ENCODE results near the gene CABP4.
"Not testable (repeated sequence)": the region's sequence is repeated elsewhere in the genome, so short reads cannot be mapped to it uniquely, and the experiment has no call there.

Gene CABP4

GRCh38 chr11:67419325-67420049, 35.7 kb upstream of the CABP4 start:
- DNase-seq, result no peak

- DNase-seq, result no peak
Observed at GRCh38 chr11:67420147-67420645, 35.0 kb upstream of the CABP4 start.

DNA sequence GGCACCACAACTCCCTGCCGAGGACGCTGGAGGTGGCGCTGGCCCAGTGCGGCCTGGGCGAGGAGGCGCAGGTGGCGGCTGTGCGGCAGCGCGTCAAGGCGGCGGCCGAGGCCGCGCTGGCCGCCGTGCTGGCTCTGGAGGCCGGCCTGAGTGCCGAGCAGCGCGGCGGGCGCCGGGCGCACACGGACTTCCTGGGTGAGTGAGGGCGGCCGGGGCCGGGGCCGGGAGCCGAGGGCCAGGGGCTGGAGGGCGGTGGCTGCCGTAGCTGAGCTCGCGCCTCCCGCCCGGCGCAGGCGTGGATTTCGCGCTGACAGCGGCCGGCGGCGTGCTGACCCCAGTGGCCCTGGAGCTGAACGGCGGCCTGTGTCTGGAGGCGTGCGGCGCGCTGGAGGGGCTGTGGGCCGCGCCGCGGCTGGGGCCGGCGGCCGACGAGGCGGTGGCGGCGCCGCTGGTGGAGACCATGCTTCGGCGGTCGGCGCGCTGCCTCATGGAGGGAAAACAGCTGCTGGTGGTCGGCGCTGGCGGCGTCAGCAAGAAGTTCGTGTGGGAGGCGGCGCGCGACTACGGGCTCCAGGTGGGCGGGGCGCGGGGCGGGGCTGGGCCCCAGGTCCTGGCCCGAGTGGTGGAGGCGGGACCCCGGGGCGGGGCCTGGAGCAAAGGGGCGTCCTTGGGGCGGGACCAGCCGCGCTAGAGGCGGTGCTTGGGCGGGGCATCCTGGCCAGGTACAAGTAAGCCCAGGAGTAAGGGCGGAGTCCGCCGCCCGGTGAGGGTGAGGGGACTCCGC, 34.3 kb upstream of the CABP4 start:
- peak; percentile 89 to 90 for DNase-seq

DNA sequence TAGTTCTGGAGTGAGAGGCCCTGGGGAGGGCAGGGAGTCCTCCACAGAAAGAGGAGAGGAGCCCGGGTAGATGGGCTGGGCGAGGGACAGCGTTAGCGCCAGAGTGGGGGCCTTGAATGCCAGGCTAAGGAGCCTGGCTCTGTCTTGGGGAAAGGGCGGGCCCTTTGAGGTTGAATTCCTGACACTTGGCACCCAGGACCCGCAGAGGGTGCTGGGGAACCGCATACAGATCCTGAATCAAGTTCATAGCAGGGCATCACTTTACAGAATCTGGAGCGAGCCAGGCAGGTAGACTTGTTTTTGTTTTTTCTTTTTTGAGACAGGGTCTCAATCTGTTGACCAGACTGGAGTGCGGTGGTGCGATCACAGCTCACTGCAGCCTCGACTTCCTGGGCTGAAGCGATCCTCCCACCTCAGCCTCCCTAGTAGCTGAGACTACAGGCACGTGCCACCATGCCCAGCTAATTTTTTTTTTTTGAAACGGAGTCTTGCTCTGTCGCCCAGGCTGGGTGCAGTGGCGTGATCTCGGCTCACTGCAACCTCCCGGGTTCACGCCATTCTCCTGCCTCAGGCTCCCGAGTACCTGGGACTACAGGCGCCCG, 33.6 kb upstream of the CABP4 start:
- DNase-seq, result no peak

GRCh38 chr11:67422891-67423290, 32.3 kb upstream of the CABP4 start:
- no peak for DNase-seq

DNA sequence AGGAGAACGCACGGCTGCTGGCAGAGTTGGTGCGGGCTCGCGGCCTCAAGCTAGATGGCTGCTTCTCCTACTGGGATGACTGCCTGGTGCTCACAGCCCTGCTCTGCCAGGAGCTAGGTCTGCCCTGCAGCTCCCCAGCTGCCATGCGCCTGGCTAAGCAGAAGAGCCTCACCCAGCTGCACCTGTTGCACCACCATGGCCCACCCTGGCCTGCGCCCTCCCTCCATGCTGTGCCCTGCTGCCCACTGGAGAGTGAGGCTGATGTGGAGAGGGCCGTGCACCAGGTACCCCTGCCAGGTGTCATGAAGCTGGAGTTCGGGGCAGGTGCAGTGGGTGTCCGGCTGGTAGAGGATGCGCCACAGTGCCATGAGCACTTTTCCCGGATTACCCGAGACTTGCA, 31.7 kb upstream of the CABP4 start:
- no peak for DNase-seq

DNA sequence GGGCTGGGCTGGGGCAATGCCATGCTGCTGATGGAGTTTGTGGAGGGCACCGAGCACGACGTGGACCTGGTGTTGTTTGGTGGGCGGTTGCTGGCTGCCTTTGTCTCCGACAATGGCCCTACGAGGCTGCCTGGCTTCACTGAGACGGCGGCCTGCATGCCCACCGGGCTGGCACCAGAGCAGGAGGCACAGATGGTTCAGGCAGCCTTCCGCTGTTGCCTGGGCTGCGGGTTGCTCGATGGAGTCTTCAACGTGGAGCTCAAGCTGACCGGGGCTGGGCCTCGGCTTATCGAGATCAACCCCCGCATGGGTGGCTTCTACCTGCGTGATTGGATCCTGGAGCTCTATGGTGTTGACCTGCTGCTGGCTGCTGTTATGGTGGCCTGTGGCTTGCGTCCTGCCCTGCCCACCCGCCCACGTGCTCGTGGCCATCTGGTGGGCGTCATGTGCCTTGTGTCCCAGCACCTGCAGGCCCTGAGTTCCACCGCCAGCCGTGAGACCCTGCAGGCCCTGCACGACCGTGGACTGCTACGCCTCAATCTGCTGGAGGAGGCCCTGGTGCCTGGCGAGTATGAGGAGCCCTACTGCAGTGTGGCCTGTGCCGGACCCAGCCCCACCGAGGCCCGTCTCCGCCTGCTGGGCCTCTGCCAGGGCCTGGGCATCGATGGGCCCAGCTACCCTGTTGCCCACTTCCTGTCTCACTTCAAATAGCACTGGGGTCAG, 31.1 kb upstream of the CABP4 start:
- no peak for DNase-seq

DNA sequence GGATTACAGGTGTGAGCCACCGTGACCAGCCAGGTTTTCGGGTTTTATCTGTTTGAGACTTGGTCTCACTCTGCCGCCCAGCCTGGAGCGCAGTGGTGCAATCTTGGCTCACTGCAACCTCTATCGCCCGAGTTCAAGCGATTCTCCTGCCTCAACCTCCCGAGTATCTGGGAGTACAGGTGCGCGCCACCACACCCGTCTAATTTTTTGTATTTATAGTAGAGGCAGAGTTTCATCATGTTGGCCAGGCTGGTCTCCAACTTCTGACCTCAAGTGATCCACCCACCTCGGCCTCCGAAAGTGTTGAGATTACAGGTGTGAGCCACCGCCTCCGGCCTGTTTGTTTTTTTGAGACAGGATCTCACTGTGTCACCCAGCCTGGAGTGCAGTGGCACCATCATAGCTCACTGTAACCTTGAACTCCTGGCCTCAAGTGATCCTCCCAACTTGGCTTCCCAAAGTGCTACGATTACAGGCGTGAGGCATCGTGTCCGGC, 27.7 kb upstream of the CABP4 start:
- not testable (repeated sequence) for DNase-seq

DNA sequence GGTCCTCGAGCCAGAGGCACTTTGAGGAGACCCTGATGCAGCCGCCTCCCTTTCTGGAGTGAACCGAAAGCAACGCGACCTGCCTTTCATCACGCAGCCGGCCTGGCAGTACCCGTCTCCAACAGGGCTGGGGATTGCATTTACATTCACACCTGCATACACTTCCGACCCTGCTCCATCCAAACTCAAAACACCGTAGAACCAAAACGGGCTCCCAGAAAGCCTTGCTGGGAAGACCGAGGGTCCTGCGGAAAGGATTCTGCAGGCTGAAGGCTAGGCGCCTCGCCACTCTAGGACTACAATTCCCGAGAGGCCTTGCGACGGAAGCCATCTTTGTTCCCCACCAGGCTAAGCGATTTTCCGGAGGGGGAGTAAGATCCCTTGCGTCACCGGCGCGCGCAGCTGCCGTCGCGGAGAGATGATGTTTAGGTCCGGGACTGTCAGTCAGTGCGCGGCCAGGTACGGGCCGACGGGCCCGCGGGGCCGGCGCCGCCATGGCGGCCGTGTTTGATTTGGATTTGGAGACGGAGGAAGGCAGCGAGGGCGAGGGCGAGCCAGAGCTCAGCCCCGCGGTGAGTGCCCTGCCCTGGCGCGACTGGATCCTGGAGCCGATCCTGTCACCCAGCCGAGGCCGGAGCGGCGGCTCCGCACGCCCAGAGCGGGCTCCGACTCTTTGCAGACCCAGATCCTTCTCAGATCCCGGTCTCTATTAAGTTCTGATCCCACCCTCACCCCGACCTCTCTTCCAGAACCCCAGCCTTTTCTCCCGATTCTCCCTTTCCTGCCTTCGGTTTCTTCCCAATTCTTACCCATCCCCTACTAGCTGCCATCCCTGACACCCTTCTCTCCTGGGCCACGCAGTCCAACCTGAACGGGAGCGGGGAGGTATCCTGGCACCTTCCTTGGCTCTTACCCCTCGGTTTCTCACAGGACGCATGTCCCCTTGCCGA, 26.8 kb upstream of the CABP4 start, which contains the start of gene RPS6KB2:
RPS6KB2 (plus strand) TSS at position 443 of the 950 bp plus-strand sequence; CDS start at position 495, 52 bp downstream.
- DNase-seq, result peak; percentile 94 to 95

DNA sequence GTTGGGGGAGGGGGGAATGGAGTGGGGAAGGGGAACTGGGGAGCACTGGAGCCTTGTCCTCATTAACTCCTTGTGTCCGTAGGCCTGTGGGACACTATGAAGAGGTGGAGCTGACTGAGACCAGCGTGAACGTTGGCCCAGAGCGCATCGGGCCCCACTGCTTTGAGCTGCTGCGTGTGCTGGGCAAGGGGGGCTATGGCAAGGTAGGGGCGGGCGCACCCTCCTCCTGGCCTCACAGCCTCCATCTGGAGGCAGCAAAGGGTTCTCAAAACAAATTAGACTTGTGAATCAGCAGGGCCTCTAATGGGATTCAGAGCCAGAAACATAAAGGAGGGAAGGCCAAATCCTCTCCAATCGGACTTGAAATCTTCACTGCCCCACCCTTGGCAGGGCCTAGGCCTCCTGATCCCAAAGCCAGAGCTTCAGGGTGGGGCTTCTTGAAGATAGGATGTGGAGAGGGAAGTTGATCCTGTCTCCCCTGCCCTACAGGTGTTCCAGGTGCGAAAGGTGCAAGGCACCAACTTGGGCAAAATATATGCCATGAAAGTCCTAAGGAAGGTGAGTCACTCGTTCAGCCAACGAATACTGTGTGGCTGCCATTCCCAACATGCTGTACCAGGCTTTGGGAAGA, 26.0 kb upstream of the CABP4 start:
- DNase-seq, result no peak

- DNase-seq, result no peak
Observed at GRCh38 chr11:67429722-67430121, 25.4 kb upstream of the CABP4 start.

DNA sequence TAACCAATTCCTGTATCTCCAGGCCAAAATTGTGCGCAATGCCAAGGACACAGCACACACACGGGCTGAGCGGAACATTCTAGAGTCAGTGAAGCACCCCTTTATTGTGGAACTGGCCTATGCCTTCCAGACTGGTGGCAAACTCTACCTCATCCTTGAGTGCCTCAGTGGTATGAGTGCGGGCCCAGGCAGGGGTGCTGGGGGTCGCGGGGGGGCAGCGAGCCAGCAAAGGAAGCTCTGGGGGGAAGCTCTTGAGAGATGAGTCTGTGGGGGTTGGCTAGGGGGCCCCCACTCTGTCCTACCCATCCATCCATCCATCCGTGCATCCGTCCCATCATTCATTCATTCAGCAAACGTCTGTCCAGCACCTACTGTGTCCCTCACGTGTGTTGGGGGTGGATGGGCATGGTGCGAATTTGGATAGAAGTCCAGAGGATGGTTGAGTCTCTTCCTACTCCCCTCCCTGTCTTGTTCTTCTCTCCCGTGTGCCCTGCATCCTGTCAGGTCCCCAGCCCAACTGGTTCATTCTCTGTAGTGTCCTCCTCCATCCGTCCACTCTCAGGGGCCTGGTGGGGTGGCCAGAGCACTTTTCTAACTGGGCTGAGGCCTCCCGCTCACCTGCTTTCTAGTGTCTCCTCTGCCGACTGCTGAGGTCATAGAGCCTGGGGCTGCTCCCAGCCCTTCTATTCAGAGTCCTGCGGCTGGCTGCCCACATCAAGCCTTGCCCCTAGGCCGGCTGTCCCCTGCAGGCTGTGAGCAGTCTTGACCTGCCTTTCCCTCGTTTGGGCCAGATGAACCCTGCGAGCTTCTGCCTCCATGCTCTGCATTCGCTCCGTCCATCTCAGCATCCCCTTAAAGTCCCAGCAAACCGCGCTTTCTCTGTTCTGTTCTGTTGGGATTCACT, 23.6 kb upstream of the CABP4 start:
- DNase-seq, result no peak

GRCh38 chr11:67432655-67433349, 22.4 kb upstream of the CABP4 start:
- DNase-seq, result no peak

GRCh38 chr11:67433536-67434394, 21.4 kb upstream of the CABP4 start:
- no peak for DNase-seq

- DNase-seq, result no peak
Observed at GRCh38 chr11:67434395-67434881, 20.7 kb upstream of the CABP4 start.

DNA sequence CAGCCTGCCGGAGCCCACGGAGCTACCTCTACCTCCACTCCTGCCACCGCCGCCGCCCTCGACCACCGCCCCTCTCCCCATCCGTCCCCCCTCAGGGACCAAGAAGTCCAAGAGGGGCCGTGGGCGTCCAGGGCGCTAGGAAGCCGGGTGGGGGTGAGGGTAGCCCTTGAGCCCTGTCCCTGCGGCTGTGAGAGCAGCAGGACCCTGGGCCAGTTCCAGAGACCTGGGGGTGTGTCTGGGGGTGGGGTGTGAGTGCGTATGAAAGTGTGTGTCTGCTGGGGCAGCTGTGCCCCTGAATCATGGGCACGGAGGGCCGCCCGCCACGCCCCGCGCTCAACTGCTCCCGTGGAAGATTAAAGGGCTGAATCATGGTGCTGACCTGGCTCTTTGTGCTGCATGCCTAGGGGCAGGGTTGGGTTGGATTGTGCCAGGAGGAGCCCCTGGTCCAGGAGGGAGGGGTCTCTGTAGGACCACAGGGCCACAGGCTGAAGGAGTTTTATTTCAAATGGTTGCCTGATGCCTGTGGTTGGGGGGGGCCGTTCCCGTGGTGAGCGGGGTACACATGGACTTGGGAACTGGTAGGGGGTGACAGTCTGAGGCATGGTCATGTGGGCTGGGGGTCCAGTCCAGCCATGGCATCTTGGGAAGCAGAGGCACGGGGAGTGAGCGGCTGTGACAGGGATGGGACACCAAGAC, 20.0 kb upstream of the CABP4 start:
- DNase-seq, result no peak

- DNase-seq, result no peak
Observed at GRCh38 chr11:67435727-67436458, 19.3 kb upstream of the CABP4 start.
